Erythroblast (primary cell): ENCODE measurements around the gene L3HYPDH.

ENCODE experiments used
- DNase-seq, 2 experiments: peaks; one replicate each; lab custom pipeline; 2025; lab: John Stamatoyannopoulos, UW
- GATA1 ChIP-seq: IDR thresholded peaks from 2 replicates; pipeline ENCODE4 v1.6.1; 2011; ENCODE audit warnings: low read depth, mild to moderate bottlenecking, control low read depth, low read length, moderate library complexity
- POLR2A ChIP-seq: IDR thresholded peaks from 2 replicates; pipeline ENCODE4 v1.6.1; 2011; ENCODE audit warnings: mild to moderate bottlenecking, low read length

The L3HYPDH gene

DNA sequence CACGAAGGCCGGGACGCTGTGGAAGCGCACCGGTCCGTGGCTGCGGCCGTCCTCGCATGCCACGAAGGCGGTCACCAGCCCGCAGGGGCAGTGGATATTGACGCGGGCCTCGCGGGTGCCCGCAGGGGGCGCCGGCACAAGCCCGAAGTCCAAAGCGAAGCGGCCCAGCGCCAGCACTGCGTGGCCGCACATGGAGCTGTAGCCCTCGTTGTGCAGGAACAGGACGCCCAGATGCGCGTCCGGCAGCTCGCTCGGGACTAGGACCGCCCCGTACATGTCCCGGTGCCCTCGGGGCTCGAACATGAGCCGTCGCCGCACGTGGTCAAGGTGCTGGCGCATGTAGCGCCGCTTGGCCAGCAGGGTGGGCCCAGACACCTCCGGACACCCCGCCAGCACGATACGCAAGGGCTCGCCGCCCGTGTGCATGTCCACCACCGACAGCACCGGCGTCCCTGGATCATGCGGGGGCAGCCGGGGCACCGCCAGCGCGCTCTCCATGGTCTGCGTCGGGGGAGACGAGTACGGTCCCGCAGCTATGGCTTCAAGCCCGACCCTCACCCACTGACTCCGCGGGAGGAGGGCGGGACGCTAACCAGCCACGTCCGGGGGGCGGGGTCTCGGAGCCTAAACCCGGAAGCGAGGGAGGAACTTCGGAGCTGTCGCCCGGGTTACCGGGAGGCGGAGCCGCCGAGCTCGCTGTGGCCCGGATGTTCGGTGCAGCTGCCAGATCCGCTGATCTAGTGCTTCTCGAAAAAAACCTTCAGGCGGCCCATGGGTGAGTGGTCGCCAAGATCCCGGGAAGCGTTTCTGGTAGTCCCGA lies at the start of gene L3HYPDH, which contains the start of gene JKAMP:
TSS of gene L3HYPDH (minus strand) at position 590 of the 820 bp plus-strand sequence. CDS start at position 498, 92 bp downstream.
TSS of gene JKAMP (plus strand) at position 699 of the 820 bp plus-strand sequence. CDS start at position 772, 73 bp downstream.
- TF ChIP-seq POLR2A (peak; percentile 82), GATA1 (no peak)
- DNase-seq = peak; percentile 96 to 97

DNA sequence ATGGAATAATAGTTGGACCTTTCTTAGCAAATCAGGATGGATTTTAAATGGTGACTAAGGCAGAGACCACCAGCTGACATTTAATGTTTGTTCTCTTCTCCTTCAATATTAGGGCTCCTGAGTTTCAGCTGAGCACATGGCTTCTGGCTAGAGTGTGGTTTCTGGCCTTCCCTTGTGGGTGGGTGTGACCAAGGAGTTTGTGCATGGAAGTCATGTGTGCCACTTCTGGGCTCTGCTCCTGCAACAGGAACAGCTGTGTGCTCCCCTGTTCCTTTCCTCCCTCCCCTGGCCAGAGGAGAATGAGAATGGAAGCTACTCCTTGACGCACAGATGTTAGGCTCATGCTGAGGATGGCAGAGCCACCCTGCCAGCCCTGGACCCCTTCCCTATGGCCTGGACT lies 48.2 kb upstream of the L3HYPDH start:
- TF ChIP-seq GATA1 (no peak), POLR2A (no peak)
- no peak for DNase-seq

DNA sequence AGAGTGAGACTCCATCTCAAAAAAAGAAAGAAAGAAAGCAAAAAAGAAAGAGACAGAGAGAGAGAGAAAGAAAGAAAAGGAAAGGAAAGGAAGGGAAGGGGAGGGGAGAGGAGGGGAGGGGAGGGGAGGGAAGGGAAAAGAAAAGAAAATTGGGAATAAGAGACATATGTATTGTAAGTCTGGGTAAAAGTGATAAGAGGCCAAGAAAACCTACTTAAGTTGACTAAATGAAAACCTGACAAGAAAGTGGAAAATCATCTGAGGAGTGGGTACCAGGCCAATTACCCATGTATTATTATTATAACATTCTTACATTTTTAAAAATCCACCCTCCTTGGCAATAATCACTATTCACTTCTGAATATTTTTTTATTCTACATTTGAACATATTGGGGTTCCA lies 46.1 kb upstream of the L3HYPDH start:
- no peak for DNase-seq
- TF ChIP-seq GATA1 (no peak), POLR2A (no peak)

DNA sequence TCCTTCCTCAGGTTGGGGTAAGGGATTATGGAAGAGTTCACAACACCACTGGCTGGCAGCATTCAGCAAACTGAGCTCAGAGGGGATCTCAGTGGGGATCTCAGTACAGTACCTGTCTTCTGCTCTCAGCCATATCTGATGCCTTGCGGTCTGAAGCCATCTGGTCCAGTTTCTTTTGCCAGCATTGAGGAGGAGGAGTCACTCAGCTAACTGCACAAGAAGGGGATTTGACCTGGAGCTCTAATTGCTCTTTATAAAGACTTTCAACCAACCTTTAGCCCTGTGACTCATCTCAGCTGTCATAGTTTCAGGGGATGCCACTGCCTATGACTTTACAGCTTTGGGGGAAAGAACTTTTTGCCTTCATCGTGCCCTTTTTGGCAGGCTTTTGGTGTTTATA lies 45.0 kb upstream of the L3HYPDH start:
- no peak for DNase-seq
- TF ChIP-seq GATA1 = no peak
- no peak for TF ChIP-seq POLR2A

DNA sequence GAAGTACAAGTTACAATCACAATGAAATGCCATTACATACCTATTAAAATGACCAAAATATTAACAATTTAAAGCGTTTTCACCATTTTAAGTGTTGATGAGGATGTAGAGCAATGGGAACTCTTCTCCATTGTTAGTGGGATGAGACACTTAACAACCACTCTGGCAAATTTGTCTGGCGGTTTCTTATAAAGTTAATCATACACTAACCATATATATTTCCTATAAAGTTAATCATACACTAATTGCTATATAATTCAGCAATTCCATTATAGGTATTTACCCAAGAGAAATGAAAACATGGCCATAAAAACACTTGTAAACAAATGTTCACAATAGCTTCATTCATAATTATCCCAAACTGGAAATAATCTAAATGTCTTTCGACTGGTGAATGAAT lies 36.0 kb upstream of the L3HYPDH start:
- no peak for DNase-seq
- TF ChIP-seq POLR2A (no peak), GATA1 (no peak)

DNA sequence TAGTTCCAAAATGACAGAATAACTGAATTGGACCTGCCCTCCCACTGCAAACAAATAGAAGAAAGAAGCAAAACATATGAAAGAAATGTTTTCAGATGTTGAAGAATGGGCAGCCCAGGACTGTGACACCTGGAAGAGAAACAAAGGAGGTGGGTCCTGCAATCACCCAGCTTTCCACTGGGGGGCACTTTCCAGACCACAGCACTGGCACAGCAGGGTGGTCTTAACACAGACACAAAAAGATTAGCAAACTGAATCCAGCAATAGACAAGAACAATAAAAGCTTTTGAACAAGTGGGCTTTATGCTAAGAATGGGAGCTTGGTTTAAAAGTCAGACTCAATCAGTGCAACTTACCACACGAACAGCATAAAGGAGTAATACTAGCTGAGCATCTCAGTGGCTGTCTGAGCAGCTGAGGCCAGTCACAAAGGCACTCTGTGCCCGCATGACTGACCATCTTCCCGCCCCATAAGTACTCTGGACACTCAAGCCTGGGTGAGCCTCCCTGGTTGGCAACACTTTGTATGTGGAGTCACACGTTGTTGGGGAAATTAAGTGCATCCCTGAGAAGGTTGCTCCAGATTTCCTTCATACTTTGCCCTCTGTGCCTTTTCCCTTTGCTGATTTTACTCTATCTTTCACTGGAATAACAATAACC lies 27.8 kb upstream of the L3HYPDH start:
- DNase-seq = peak; percentile 7 to 19
- no peak for TF ChIP-seq POLR2A

DNA sequence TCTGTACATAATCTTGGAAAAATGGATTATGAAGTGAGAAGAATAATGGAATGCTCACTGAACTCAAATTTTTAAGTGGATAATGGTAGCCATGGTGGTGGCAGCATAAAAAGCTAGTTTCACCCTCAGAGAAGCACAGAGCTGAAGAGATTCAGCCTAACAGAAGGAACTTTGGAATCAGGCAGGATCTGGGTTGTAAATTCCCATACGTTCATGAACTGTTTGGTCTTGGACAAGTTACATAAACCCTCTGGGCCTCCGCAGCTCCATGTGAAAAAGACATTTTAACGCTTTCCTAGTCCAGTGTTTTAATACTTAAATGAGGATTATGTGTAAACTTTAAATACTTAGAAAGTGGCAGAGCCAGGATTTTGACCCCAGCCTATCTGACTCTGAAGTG lies 26.8 kb upstream of the L3HYPDH start:
- TF ChIP-seq POLR2A = no peak
- no peak for TF ChIP-seq GATA1
- DNase-seq = no peak

DNA sequence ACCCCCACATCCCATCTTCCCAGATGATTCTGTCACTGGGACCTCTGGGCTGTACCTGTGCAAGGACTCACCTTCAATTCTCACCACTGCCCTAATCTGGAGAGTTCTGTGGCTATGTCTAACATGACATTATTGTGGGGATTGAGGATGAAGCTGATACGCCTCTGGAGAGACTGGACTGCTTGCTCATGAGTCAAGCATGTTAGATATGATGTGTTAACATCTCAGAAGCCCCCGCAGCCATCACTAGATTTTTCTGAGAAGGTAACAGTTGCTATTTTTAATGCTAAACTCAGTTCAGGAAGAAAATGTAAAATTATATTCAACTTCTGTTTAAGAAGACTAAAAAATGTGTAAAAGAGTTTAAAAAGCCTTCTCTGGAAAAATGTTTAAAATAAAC lies 25.8 kb upstream of the L3HYPDH start:
- DNase-seq = no peak
- TF ChIP-seq POLR2A (no peak), GATA1 (no peak)

DNA sequence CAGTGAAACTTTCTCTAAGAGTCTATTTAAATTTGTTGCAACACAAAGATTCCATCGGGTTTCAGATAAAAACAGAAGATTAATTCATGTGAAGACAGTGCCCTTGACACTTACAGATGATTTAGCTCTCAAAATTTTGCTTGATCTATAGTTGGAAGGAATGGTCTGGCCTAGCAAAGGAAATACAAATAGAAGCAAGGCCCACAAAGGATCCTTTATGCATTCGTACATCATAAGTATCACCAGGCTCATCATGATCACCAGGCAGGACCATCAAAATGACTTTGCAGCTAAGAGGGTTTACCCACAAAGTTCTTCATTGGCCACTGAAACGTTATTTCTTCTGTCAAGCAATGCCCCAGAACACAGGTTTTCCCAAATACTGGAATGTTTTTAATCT lies 24.9 kb upstream of the L3HYPDH start:
- no peak for DNase-seq
- TF ChIP-seq GATA1 = no peak
- TF ChIP-seq POLR2A = no peak

DNA sequence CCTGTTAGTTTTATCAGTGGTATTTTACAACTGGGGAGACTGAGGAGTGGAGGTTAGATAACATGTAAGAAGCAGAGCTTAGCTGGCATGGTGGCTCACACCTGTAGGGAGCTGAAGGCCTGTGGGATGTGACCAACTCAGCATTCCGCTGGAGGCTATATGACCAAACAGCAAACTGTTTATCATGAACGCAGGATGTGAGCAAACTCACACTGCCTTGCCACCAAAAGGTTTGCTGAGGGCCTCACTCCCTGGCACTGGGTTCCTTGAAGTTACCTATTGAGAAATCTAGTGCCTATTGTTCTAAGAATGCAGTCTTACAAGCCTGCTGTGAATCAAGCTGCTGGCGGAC lies 23.5 kb upstream of the L3HYPDH start:
- DNase-seq = no peak
- TF ChIP-seq GATA1 = no peak
- no peak for TF ChIP-seq POLR2A

DNA sequence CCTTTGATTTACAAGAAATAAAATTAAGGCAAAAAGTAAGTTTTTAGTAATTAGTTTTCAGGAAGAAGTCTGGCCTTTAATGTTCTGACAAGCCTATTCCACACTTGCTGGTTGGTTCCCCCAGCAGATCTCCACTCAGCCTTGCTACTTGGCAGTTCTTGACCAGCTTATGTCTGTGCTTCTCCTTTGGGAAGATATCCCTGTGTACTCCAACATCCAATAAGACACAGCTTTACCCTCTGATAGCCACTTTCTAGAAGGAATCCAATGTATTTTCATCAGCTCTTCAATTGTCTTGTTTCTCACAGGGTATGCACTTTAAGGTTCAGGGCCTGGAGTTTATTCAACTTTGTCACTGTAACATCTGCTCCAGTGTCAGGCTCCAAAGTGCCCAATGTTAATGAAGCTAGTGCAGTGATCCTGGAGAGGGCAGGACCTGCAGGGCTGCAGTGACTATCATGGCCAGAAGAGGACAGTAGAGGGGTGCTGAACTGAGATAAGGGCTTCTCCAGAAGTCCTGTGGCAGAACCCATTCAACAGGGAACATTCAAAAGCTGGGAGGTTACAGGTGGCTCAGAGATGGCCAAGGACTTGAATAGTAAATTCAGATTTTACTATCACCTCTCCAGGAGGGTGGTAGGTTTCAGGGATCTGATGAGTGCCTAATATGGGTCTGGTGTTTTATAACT lies 23.0 kb upstream of the L3HYPDH start:
- DNase-seq = peak; percentile 72 to 82
- peak; percentile 26 for TF ChIP-seq GATA1
- TF ChIP-seq POLR2A = no peak

DNA sequence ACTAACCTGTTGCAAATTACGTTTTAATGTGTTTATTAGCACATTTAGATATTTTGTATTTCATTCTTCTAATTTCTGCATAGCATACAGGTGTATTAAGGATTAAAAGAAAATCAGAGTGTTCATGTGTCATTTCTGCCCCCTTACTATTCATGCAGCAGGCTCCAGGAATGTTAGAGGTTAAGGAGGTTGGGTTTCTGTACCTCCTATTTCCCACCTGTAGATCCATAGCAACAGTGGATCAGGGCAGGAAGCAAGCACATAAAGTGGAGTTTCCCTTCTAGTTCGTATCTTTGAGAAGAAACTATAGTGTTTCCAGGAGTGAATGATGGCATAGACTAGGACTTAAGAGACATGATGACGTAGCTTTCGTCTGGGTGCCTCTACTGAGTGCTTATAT lies 19.0 kb upstream of the L3HYPDH start:
- TF ChIP-seq GATA1 = no peak
- TF ChIP-seq POLR2A = no peak
- no peak for DNase-seq

DNA sequence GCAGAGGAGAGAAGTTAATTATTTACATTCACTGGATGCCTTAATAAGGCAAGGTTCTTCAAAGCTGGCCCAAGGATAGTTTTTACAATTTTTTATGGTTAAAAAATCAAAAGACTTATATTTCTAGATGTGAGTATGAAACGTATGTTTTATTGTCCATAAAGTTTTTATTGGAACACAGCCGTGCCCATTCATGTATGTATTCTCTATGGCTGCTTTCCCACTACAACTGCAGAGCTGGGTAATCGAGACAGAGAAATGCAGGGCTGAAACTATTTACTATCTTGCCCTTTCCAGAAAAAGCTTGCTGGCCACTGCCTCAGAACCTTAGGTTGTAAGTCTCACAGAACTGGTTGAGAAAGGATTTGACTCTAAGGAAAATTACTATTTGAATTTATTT lies 16.5 kb upstream of the L3HYPDH start:
- no peak for TF ChIP-seq POLR2A
- no peak for TF ChIP-seq GATA1
- no peak for DNase-seq

DNA sequence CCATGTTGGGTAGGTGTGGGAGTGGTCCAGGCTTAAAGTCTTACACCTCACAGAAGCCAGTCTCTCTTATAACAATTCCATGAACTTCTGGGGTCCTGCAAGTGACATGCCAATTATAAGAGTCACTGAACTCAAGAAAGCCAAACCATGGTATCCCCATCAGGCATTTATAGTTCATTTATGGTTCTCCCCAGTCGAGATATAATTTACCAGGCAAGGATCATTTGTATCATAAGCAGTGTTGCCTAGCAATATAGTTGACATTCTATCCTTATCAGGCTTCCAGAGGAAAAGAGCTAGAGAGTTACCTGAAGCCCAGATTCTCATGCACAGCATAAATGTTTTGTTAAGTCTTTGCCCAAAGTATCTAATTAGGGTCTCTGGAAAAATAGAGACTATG lies 8.2 kb upstream of the L3HYPDH start:
- TF ChIP-seq GATA1 = no peak
- DNase-seq = no peak

DNA sequence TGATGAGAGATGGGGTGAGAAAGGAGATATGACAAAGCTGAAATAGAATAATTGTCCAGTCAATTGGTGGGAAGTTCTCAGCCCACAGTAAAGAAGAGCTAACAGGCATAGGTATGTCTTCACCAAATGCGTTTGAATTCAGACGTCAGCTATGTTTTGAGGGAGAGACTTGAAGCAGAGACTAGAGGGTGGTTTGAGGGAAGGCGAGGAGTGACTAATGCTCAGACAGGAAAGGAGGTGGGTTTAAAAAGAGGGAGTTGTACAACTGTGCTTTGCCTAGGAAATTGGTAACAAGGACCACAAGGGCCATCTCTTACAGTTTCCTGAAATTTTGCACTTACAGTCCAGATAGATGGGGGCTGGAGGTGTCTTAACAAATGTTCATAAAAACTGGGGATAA lies 6.5 kb upstream of the L3HYPDH start:
- DNase-seq = no peak
- no peak for TF ChIP-seq GATA1
- no peak for TF ChIP-seq POLR2A
